NCI-H2029 treated with DMSO at 0.1 percent for 48 hours (cell line): ENCODE data around the gene DEPDC5.
A peak's percentile ranks its signal among the peaks of the same experiment; 100 is the strongest.
"Not testable (repeated sequence)": the region's sequence is repeated elsewhere in the genome, so short reads cannot be mapped to it uniquely, and the experiment has no call there.

ENCODE experiments used
- DNase-seq: peaks from one replicate; lab custom pipeline; 2025; lab: John Stamatoyannopoulos, UW

The DEPDC5 gene

GRCh38 chr22:31749636-31750364 lies 4.0 kb upstream of the DEPDC5 start, which contains the start of gene PRR14L:
Gene PRR14L, minus strand, starts transcription at chr22:31750132. Its CDS starts 11,272 bp downstream, at chr22:31738860.
- DNase-seq: peak; percentile 67

GRCh38 chr22:31750365-31751284 lies 3.2 kb upstream of the DEPDC5 start:
- no peak for DNase-seq

- DNase-seq: no peak
Measured at GRCh38 chr22:31752096-31752847, 1.5 kb upstream of the DEPDC5 start.

DNA sequence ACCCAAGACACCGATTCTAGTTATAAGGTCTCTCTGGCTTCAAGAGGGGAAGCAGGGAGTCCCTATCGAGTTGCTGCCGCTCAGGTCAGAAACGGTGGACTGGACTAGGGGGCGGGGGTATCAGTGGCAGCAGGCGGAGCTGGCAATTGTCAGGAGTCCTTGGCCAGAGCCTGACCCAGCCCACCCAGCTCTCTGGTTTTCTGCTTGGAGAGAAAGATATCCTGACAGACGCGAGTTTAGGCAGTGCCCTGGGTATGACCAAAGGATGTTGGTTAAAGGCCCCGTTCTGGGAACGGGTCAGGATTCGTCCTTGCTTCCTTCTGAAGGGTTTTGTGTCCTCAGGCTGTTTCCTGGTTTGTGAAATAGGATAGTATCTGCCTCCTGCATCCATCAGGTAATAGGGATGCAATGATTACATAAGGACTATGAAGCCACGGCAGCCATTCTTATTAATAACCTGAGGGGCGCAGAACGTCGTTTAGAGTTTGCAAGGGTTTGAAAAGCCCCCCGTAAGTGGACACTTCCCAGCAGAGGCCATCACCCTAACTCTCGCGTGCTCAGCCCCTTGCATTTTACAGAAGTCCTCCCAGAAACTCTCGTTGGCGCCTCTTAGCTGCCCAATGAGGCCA lies 700 bp upstream of the DEPDC5 start:
- DNase-seq: peak; percentile 20

GRCh38 chr22:31754813-31755212 lies 994 bp downstream of the DEPDC5 start:
- no peak for DNase-seq

GRCh38 chr22:31757265-31757664 lies 3.4 kb downstream of the DEPDC5 start:
- DNase-seq: no peak

- not testable (repeated sequence) for DNase-seq
Measured at GRCh38 chr22:31758860-31759259, 5.0 kb downstream of the DEPDC5 start.

DNA sequence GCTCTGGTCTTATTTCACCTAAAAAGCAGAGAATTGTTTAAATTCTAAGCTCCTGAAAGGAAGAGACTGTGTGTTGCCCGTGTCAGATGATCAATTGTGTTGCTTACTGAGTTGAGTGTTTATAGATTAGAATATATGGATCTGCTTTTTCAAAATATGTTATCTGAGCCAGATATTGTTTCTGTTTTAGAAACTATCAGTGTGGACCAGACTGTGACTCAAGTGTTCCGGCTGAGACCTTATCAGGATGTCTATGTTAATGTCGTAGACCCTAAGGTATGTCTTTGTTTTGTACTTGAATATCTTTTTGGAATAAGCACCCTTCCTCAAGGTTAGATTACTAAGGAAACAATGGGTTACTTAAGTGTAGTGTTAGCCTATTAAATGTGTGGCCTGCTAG lies 11.0 kb downstream of the DEPDC5 start:
- DNase-seq: no peak

GRCh38 chr22:31768422-31769059 lies 14.7 kb downstream of the DEPDC5 start:
- DNase-seq: no peak

DNA sequence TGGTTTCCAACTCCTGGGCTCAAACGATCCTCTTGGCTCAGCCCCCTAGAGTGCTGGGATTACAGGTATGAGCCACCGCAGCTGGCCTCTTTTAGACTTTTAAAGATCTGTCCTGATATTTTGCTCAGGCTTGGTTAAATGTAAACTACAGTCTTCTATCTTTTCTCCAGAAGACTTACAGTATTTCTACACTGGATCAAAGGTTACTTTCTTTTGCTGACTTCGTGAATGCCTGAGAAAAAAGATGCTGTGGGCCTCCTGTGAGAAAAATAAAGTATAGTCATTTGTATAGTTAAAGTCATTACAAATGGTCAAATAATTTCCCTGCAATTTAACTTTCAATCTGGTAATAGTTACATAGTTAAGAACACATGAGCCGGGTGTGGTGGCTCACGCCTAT lies 19.6 kb downstream of the DEPDC5 start:
- DNase-seq: no peak

DNA sequence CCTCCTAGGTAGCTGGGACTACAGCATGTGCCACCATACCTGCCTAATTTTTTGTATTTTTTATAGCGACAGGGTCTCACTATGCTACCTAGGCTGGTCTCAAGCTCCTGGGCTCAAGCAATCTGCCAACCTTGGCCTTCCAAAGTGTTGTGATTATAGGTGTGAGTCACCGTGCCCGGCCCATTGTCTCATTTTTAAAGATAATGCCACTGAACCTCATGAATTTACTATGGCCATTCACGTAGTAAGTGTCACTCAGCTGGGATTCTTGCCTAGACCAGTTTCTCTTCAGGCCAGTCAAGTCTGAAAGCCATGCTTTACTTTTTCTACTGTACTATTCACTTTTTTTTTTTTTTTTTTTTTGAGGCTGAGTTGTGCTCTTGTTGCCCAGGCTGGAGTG lies 22.4 kb downstream of the DEPDC5 start:
- no peak for DNase-seq

DNA sequence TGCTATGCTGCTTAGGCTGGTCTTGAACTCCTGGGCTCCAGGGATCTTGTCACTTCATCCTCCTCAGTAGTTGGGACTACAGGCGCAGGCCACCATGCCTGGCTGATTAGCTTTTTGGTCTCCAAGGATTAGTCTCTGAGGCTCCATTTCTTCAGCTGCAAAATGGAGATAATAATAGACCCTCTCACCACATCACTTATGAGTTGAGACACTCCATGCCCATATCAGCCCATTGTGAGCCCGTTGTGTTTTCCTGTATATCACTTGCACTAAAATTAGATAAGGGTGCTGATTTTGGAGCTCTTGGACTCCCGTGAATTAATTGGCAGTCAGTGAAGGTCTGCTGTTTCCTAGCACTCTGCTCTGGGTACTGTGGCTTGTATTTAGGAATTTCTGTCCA lies 36.0 kb downstream of the DEPDC5 start:
- no peak for DNase-seq

GRCh38 chr22:31790240-31790639 lies 36.4 kb downstream of the DEPDC5 start:
- DNase-seq: peak; percentile 10

DNA sequence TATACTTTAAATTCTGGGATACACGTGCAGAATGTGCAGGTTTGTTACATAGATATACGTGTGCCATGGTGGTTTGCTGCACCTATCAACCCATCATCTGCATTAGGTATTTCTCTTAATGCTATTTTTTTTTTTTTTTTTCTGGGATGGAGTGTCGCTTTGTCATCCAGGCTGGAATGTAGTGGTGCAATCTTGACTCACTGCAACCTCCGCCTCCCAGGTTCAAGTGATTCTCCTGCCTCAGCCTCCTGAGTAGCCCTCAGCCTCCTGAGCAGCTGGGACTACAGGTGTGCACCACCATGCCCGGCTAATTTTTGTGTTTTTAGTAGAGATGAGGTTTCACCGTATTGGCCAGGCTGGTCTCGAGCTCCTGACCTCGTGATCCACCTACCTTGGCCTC lies 45.5 kb downstream of the DEPDC5 start:
- DNase-seq: not testable (repeated sequence)

- DNase-seq: no peak
Measured at GRCh38 chr22:31800065-31800464, 46.2 kb downstream of the DEPDC5 start.

- DNase-seq: not testable (repeated sequence)
Measured at GRCh38 chr22:31800861-31801260, 47.0 kb downstream of the DEPDC5 start.

DNA sequence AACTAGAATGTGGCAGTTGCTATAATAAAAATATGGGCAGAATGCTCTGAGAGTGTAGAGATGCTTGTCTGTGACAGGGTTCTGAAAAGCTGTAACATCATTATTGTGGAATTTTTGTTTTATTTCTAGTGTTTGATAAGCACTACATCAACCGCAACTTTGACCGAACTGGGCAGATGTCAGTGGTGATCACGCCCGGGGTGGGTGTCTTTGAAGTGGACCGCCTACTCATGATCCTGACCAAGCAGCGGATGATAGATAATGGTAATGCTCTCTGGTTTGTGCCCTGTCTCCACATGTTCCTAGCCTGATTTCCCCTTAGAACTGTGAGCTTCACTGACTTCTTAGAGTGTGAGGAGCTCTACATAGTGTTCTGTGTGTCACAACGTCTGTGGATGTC lies 48.8 kb downstream of the DEPDC5 start:
- no peak for DNase-seq

GRCh38 chr22:31806751-31807150 lies 52.9 kb downstream of the DEPDC5 start:
- DNase-seq: no peak

- peak; percentile 33 for DNase-seq
Measured at GRCh38 chr22:31812977-31813605, 59.3 kb downstream of the DEPDC5 start.

- not testable (repeated sequence) for DNase-seq
Measured at GRCh38 chr22:31813898-31814297, 60.1 kb downstream of the DEPDC5 start.

GRCh38 chr22:31814942-31815341 lies 61.1 kb downstream of the DEPDC5 start:
- DNase-seq: no peak
